B cell (primary cell): ENCODE data around the gene CARMIL1. TPM values are rescaled to one million over a fixed set of nuclear protein-coding genes. Genes with fewer than 3 reads are reported as not detected.

ENCODE experiments used
- ATAC-seq: fragments of 200-7000 bp; cut with Tn5 transposase; one replicate; pipeline ENCODE4 v1.10.0; 2021; ENCODE audit warnings: low read depth, mild to moderate bottlenecking, moderate number of reproducible peaks, moderate library complexity
- CTCF ChIA-PET: fragments of 350-600 bp; sonication (Branson Sonifier 250); formaldehyde crosslinking; loops from one replicate; lab custom pipeline; 2021; ENCODE audit warnings: antibody characterized with exemption, inconsistent platforms; lab: Charles Lee
- POLR2A ChIA-PET: fragments of 350-600 bp; sonication (Branson Sonifier 250); formaldehyde crosslinking; loops from one replicate; lab custom pipeline; 2021; ENCODE audit warnings: antibody characterized with exemption; lab: Charles Lee
- DNase-seq: peaks from one replicate; pipeline ENCODE4 v3.0.0; 2013
- H2AFZ ChIP-seq: 2 replicates; pipeline ENCODE4 v1.6.1; 2012; ENCODE audit warnings: mild to moderate bottlenecking, low read depth, low read length; ENCODE audit not compliant: insufficient read depth, poor library complexity, severe bottlenecking
- H3K27ac ChIP-seq, 2 donors: 1 replicate in 1 of 2; 2 replicates in 1 of 2; pipeline ENCODE4 v1.5.1; 2012 to 2013; ENCODE audit warnings: low read length in 2 of 2, mild to moderate bottlenecking in 2 of 2, moderate library complexity in 1 of 2
- H3K27me3 ChIP-seq, 4 experiments: fragments of 200-600 bp in 1 of 4; sonication (generic) in 1 of 4; replicated peaks in 1 of 4; 1 replicate in 2 of 4; 2 replicates in 2 of 4; pipeline versions ENCODE4 v1.6.1 to v1.7.0; 2013 to 2016; ENCODE audit warnings: low read length in 3 of 4, mild to moderate bottlenecking in 2 of 4, mixed read lengths in 1 of 4, moderate library complexity in 1 of 4; ENCODE audit not compliant: insufficient read depth in 4 of 4, control insufficient read depth in 3 of 4; ENCODE audit errors: control extremely low read depth in 1 of 4
- H3K36me3 ChIP-seq, 2 experiments: replicated peaks in 1 of 2; 1 replicate in 1 of 2; 2 replicates in 1 of 2; pipeline versions ENCODE4 v1.6.1 to v1.7.1; 2013; ENCODE audit warnings: low read length in 1 of 2; ENCODE audit not compliant: insufficient read depth in 2 of 2, control insufficient read depth in 1 of 2; ENCODE audit errors: control extremely low read depth in 1 of 2, extremely low read depth in 1 of 2
- H3K4me1 ChIP-seq, 2 donors: fragments of 200-600 bp in 1 of 2; sonication (generic) in 1 of 2; 1 replicate in 1 of 2; 2 replicates in 1 of 2; pipeline versions ENCODE4 v1.5.1 to v1.6.1; 2013 to 2017; ENCODE audit warnings: low read length in 2 of 2; ENCODE audit not compliant: control insufficient read depth in 2 of 2, insufficient read depth in 2 of 2
- H3K4me2 ChIP-seq: replicated peaks from 2 replicates; pipeline ENCODE3; 2012; ENCODE audit warnings: mild to moderate bottlenecking, low read depth, low read length; ENCODE audit not compliant: poor library complexity, severe bottlenecking
- H3K4me3 ChIP-seq, 5 experiments: fragments of 200-600 bp in 1 of 5; sonication (generic) in 1 of 5; 1 replicate in 3 of 5; 2 replicates in 2 of 5; pipeline versions ENCODE4 v1.5.1 to v1.7.0; 2011 to 2016; ENCODE audit warnings: low read length in 4 of 5, mild to moderate bottlenecking in 4 of 5, low read depth in 2 of 5, control low read depth in 1 of 5, moderate library complexity in 1 of 5; ENCODE audit not compliant: insufficient read depth in 1 of 5; ENCODE audit errors: control extremely low read depth in 1 of 5, extremely low read depth in 1 of 5
- H3K79me2 ChIP-seq: fragments of 200-600 bp; sonication (generic); one replicate; pipeline ENCODE4 v1.6.0; 2016; ENCODE audit warnings: low read length; ENCODE audit not compliant: control insufficient read depth, insufficient read depth
- H3K9ac ChIP-seq: fragments of 200-600 bp; sonication (generic); 2 replicates; pipeline ENCODE4 v1.6.1; 2017; ENCODE audit warnings: mild to moderate bottlenecking, low read length, moderate library complexity
- H3K9me3 ChIP-seq, 3 donors: one replicate each; pipeline versions ENCODE4 v1.6.1 to v1.7.1; 2013; ENCODE audit warnings: low read length in 2 of 3; ENCODE audit not compliant: control insufficient read depth in 2 of 3, insufficient read depth in 1 of 3; ENCODE audit errors: control extremely low read depth in 1 of 3
- H4K20me1 ChIP-seq: 2 replicates; pipeline ENCODE4 v1.6.0; 2012; ENCODE audit warnings: mild to moderate bottlenecking, low read length; ENCODE audit not compliant: insufficient read depth, control insufficient read depth, poor library complexity, severe bottlenecking
- H3K27ac Mint-ChIP-seq: one replicate; pipeline ENCODE4 v1.8.0; 2021; ENCODE audit warnings: mixed read lengths
- H3K27me3 Mint-ChIP-seq: one replicate; pipeline ENCODE4 v1.8.0; 2021; ENCODE audit warnings: mixed read lengths
- H3K4me1 Mint-ChIP-seq: one replicate; pipeline ENCODE4 v1.8.0; 2021; ENCODE audit warnings: mixed read lengths
- H3K4me3 Mint-ChIP-seq: one replicate; pipeline ENCODE4 v1.8.0; 2021; ENCODE audit warnings: mixed read lengths
- H3K9me3 Mint-ChIP-seq: one replicate; pipeline ENCODE4 v1.8.0; 2022; ENCODE audit warnings: mixed read lengths; ENCODE audit not compliant: insufficient read depth
- CTCF ChIP-seq: fragments of 200-600 bp; IDR thresholded peaks from one replicate; pipeline ENCODE4 v1.8.0; 2022; ENCODE audit warnings: antibody characterized with exemption, mild to moderate bottlenecking
- EZH2 ChIP-seq: IDR thresholded peaks from 2 replicates; pipeline ENCODE4 v1.6.1; 2012; ENCODE audit warnings: borderline replicate concordance, low read depth, mild to moderate bottlenecking, moderate library complexity, low read length; ENCODE audit not compliant: insufficient read depth, poor library complexity, severe bottlenecking
- WGBS: methylation state at CpG from one replicate; pipeline ENCODE4 v1.1.5; 2013; ENCODE audit warnings: missing lambda C conversion rate; ENCODE audit not compliant: insufficient coverage; 5-methylcytosine and 5-hydroxymethylcytosine counted together
- intact Hi-C: fragments of 100-400 bp; cut with micrococcal nuclease; formaldehyde crosslinking; loops from one replicate; pipeline ENCODE4 v1.10.0; 2022
- polyA plus RNA-seq: library from polyadenylated mRNA; depleted of rRNA; stranded (reverse); fragments of >200 nt; gene quantifications from 2 replicates; pipeline ENCODE4 v1.2.3, GENCODE V29; 2012
- total RNA-seq, 2 donors: library from RNA; stranded (reverse); fragments of 120-200 nt in 1 of 2; gene quantifications; 1 replicate in 1 of 2; 2 replicates in 1 of 2; pipeline versions ENCODE4 v1.2.3 to v1.2.4, GENCODE V29; 2013 to 2022

Gene CARMIL1
- total and polyA plus RNA-seq, 2 donors (not counting 1 experiment from before 2014, with no cell fraction given): 7.5 to 11.0 TPM

GRCh38 chr6:25492951-25493350, 213.8 kb downstream of the CARMIL1 start:
- Histone ChIP-seq H3K4me2 (no peak overlapping the region), H3K27ac (no peak overlapping the region), H3K4me1 (peaks cover 0 to 3% of the 10 kb centered on the region in 2 donors), H2AFZ (no peak overlapping the region), H3K36me3 (no peaks in the 10 kb centered on the region), H3K4me3 (no peak overlapping the region), H3K27me3 (no peaks in the 10 kb centered on the region), H4K20me1 (no peaks in the 10 kb centered on the region), H3K79me2 (no peaks in the 10 kb centered on the region), H3K9me3 (no peaks in the 10 kb centered on the region), H3K9ac (no peak overlapping the region)
- ATAC-seq (no peak), DNase-seq (no peak)
- Mint-ChIP-seq H3K4me1 (peaks cover 4% of the 10 kb centered on the region), H3K9me3 (no peaks in the 10 kb centered on the region), H3K27ac (no peak overlapping the region), H3K27me3 (no peaks in the 10 kb centered on the region), H3K4me3 (no peak overlapping the region)
- CTCF ChIA-PET: interaction anchor here (1.4 to 10.4 kb wide), 4 partner anchors 26 to 269 kb away, joined by 3 to 353 read pairs (median 110); partner anchors contain the start of gene CARMIL1
- TF ChIP-seq CTCF (no peak), EZH2 (no peak)
- POLR2A ChIA-PET: no interaction called here
- WGBS: no CpG with 5 or more reads among the region's 3 CpGs
- intact Hi-C loops: loop anchor here (5.0 kb wide), 1 partner anchor 449 kb away; no protein-coding TSS in a partner anchor

- no peak for ATAC-seq
- no peaks in the 10 kb centered on the region for H3K27me3 Mint-ChIP-seq
- H3K27ac Mint-ChIP-seq: no peak overlapping the region
- no peaks in the 10 kb centered on the region for H3K9me3 ChIP-seq
- DNase-seq: no peak
- intact Hi-C loops: loop anchor here (5.0 kb wide), 1 partner anchor 448 kb away; no protein-coding TSS in a partner anchor
- H3K27ac ChIP-seq: no peak overlapping the region
- H3K79me2 ChIP-seq: no peaks in the 10 kb centered on the region
- H3K27me3 ChIP-seq: no peaks in the 10 kb centered on the region
- H3K9ac ChIP-seq: no peak overlapping the region
- no peaks in the 10 kb centered on the region for H4K20me1 ChIP-seq
- POLR2A ChIA-PET: no interaction called here
- CTCF ChIA-PET: interaction anchor here (1.1 to 4.2 kb wide), 4 partner anchors 60 to 271 kb away, joined by 3 to 25 read pairs (median 12); partner anchors contain the start of gene CARMIL1
- no peak overlapping the region for H3K4me3 Mint-ChIP-seq
- TF ChIP-seq EZH2: no peak
- TF ChIP-seq CTCF: no peak
- H3K4me3 ChIP-seq: no peak overlapping the region
- H3K4me1 ChIP-seq: peaks cover 0 to 3% of the 10 kb centered on the region in 2 donors
- H3K4me1 Mint-ChIP-seq: peaks cover 4% of the 10 kb centered on the region
- no peaks in the 10 kb centered on the region for H3K36me3 ChIP-seq
- no peaks in the 10 kb centered on the region for H3K9me3 Mint-ChIP-seq
- no peak overlapping the region for H2AFZ ChIP-seq
- no peak overlapping the region for H3K4me2 ChIP-seq
- WGBS: 83% methylated on average over 1 of the region's 1 CpG
Measured at GRCh38 chr6:25494469-25494868, 215.3 kb downstream of the CARMIL1 start.
